SIG-M5 treated with dmso at 0.1 percent for 504 hours (cell line): ENCODE results near the gene OR8D2.

Source experiments
- DNase-seq: peaks from one replicate; lab custom pipeline; 2025; ENCODE audit not compliant: unreplicated experiment; lab: John Stamatoyannopoulos, UW

OR8D2 gene

DNA sequence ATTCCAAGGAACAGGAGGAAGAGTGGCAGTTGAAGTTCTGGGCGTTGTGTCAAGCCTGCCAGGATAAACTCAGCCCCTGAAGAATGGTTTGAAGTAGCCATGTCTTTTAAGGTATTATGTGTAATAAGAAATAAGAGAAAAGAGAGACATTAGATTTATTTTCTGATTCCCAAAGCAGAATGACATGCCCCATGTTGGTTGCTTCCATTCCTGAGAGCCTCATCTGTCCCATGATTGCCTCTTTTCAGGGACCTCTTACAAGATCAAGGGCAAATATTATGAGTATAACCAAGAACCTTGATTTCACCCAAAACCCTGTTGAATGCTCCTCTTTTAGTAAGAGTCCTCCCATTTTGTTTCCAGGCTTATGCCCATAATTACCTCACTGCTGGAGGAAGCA lies at the start of gene OR8D2:
OR8D2 (minus strand) TSS at position 101 of the 400 bp plus-strand sequence; CDS start at position 101, 0 bp downstream.
- no peak for DNase-seq

DNA sequence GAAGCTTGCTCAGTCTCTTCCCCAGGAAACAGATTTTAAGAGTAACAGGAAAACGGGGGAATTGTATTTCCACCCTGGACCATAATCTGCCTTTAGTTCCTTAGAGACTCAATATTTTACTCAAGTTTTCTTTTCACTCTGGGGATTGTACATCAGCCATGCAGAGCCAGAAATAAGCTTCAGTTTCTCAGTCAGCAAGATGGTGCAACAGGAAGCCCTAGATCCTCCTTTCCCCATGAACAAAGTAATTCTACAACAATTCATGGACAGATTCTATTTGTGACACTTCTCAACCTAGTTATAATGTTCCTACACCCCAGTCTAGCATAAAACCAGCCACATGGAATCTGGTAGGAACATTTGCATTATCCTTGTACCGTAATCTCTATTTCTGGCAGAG lies 39.6 kb upstream of the OR8D2 start:
- peak; percentile 4 for DNase-seq

- DNase-seq, result peak; percentile 71
Observed at GRCh38 chr11:124346311-124346955, 26.4 kb upstream of the OR8D2 start.

DNA sequence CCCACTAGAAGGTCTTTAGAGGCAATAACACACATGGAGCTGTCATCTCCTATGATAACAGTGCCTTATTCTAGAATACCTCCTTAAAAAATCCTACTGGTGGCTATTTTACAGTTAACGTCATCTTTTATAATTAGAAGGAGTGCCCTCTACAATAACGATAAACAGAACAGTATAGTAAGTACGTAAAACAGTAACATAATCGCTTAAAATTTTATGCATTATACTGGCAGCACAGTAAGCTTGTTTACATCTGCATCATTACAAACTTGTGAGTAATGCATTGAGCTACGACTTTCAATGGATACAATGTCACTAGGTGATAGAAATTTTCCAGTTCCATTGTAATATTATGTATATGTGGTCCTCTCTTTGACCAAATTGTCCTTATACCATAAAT lies 24.3 kb upstream of the OR8D2 start:
- DNase-seq, result no peak

DNA sequence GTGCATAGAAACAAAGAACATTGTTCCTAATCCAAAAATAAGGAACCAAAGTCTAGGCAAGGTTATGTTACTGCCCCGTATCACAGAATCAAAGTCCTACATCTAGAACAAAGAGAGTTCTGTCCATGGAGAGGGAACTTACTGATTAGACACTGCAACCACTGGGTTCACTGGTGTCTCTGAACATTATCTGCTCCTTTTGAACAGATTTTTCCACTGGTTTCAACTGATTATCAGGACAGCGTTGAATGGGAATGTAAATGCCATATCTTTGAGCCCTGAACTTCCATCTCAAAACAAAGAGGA lies 20.1 kb upstream of the OR8D2 start:
- no peak for DNase-seq

- peak; percentile 14 for DNase-seq
Observed at GRCh38 chr11:124339396-124340141, 19.6 kb upstream of the OR8D2 start.

GRCh38 chr11:124331873-124332272 lies 11.9 kb upstream of the OR8D2 start:
- DNase-seq, result no peak

DNA sequence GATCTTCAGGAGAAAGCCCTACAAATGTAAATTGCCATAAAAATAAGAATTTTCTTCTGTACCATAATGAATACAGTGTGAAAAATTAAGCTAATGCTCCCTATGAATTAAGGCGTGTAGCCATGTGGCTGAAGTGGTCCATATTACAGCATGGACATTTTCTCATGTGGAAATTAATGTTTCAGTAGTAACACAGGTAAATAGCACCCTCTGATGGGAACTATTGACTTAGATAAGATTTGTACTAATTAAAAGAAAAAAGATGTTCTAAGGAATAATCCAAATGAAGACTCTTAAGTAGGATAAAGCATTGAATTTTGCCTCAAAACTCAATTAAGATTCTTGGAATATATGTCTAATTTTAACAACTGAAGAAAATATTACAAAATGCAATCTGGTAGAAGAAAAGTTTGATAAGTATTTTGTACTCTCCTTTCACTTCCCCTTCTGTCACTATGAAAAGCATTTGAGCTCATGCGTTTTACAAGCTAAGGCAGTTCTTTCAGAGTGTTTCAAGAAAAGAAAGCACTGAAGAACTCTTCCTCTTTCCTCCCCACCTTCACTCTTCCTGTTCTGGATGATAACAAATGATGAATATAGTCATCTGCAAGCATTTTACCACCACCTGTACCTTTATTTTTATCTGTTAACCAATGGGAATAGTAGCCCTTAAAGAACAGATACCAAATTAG lies 9.9 kb upstream of the OR8D2 start:
- peak; percentile 92 for DNase-seq

- no peak for DNase-seq
Observed at GRCh38 chr11:124327775-124328174, 7.8 kb upstream of the OR8D2 start.

GRCh38 chr11:124322356-124322755 lies 2.4 kb upstream of the OR8D2 start:
- DNase-seq, result no peak

GRCh38 chr11:124315052-124315451 lies 4.9 kb downstream of the OR8D2 start:
- no peak for DNase-seq

- DNase-seq, result no peak
Observed at GRCh38 chr11:124313849-124314248, 6.1 kb downstream of the OR8D2 start, which contains the start of gene OR8D1. OR8D1 (minus strand) TSS chr11:124313949; CDS start chr11:124310766, 3,183 bp downstream.

DNA sequence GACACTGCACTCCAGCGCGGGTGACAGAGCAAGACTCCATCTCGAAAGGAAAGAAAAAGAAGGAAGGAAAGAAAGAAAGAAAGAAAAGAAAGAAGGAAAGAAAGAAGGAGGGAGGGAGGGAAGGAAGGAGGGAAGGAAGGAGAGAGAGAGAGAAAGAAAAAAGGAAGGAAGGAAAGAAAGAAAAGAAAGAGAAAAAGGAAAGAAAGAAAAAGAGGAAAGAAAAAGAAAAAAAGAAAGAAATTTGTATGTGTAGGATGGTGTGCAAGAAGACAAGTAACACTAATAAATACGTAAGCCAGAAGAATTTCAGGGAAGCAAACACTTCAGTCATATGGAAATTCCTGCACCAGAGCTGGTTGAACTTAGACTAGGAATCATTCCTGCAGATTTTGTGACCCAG lies 6.9 kb downstream of the OR8D2 start:
- DNase-seq, result no peak

DNA sequence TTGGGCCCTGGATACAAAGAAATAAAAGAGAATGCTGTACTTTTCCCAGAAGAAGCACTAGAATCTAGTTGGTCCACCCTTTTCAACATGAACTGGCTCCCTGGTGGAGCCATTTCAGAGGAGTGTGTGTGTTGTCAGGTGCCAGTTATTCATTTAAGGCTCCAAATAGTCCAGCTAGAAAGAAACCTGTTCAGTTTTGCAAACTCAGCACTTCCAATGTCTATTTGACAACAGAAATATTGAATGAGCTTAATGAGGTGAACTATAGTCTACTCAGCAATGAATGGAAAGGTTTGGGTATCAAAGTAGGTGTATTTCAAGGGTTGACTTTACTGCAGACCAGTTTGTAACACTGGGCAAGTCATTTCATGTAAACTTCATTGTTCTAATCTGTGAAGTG lies 8.3 kb downstream of the OR8D2 start:
- DNase-seq, result no peak

DNA sequence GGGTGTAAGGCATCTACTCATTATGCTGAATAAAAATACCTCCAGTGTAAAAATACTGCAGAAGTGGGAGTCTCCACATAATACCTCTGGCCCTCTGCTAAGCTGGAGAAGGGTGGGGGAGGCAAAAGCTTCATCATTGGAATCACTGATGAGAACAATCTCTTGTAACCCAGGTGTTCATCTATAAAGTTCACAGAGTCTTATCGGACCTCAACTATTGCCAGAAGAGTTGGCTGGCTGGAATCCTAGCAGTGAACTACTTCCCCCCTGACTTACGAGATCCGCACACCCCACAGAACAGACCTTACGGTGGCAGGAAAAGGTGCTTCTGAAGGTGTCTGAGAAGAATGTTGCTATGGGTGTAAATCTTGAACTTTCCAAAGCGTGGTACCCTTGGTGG lies 8.7 kb downstream of the OR8D2 start:
- no peak for DNase-seq

DNA sequence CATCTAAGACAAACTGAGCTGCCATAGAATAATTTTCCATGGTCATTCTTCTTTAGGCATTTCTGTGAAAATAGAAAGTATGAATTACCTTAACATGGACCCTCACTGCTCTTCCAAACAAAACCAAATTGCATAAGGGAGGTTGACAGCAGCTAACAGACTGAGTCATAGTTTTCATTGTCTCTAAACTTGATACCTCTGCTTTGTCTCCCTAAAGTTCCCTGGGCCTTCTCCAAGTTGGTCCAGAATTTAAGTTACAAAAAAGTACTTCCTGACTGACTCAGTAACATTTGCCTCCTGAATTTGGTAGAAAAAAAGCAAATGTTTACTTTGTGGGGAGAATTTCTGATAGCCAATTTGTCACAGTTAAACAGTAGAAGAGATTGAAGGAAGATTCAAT lies 9.3 kb downstream of the OR8D2 start:
- no peak for DNase-seq

DNA sequence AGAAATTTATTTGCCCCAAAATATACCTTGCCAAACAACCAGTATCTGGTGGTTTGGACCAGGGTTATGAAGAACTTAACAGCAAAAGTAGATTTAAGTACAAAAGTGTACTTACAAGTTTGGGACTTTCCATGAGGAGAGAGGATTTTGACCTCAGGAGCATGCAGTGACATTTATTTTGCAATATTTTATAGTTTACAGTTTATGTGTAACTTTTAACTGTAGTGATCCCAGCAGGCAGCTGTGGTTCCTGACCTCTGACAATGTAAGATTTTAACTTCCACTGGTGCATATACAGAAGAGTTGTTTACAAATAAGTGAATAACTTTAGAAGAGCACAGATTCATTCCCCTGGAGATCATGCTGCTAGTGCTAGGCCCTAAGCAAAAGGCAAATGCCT lies 12.9 kb downstream of the OR8D2 start:
- no peak for DNase-seq

DNA sequence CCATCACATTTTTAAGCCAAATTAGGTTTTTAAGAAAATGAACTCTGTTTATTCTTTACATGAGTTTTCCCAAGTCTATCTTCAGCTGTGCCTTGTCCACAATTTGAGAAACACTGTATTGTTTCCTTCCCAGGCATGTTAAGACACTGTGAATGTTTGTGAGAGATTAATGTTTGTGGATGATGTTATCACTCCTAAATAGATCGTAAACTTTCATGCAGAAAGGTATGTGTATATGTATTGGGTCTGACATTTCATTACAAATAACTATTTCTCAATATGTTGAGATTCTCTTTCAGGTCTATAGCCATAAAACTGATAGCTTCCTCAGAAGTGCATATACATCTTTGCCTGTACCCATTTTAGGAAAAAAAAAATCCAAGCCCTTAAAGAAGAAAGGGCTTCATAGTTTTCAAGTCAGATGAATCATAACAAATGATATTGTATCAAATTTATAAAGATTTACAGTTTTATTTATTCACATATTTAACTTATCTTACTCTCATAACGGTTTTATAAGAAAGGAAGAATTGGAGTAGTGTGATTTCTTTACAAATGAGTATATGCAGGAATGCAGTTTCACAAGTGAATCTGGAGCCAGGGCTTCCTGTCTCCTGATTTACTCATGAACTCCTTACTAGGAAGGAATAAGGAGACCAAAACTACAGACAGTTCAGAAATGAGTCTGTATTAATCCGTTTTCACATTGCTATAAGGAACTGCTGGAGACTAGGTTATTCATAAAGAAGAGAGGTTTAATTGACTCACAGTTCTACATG lies 17.5 kb downstream of the OR8D2 start:
- DNase-seq, result no peak

GRCh38 chr11:124301548-124301947 lies 18.4 kb downstream of the OR8D2 start:
- peak; percentile 45 for DNase-seq

DNA sequence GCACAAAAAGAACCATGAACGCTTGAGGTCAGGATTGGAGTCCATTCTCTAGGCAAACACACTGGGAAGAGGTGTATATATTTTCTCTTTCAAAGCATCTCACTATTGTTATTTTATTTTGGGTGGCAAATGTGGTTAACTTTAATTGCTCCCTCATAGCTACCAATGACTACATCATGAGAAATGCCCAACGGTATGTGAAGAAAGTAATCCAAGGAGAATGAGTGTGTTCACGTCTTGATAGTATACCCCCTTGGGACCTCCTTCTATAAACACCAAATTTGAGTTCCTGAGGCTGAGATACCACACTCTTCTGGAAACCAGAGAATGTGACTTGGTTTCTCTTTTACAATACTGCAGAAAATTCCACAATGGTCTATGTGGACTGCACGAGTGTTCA lies 22.1 kb downstream of the OR8D2 start:
- DNase-seq, result no peak

GRCh38 chr11:124296016-124296415 lies 24.0 kb downstream of the OR8D2 start:
- DNase-seq, result no peak
